Erythroblast (primary cell): ENCODE data around the gene ELOVL6.
"Not testable (repeated sequence)": the region's sequence is repeated elsewhere in the genome, so short reads cannot be mapped to it uniquely, and the experiment has no call there.

Experiments used
- DNase-seq, 2 experiments: peaks; one replicate each; lab custom pipeline; 2025; lab: John Stamatoyannopoulos, UW
- GATA1 ChIP-seq: IDR thresholded peaks from 2 replicates; pipeline ENCODE4 v1.6.1; 2011; ENCODE audit warnings: low read depth, mild to moderate bottlenecking, control low read depth, low read length, moderate library complexity
- POLR2A ChIP-seq: IDR thresholded peaks from 2 replicates; pipeline ENCODE4 v1.6.1; 2011; ENCODE audit warnings: mild to moderate bottlenecking, low read length

The ELOVL6 gene

DNA sequence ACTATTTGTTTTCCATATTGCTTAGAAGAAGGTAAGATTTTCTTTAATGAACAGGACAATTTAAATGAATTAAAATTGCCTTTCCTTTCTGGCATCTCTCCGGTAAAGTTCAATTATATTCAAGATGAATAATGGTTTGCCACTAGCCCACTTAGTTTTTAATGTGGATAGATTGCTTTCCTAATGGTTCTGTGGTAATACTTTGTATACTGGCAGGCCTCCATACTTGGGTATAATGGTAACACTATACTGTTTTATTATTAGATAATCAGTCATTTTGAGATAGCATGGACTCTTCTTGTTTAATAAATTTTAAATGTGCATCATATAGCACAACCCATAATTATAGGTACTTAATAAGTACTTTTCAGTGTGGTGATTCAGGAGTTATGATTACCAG is 89.5 kb downstream of the ELOVL6 start:
- DNase-seq = no peak
- TF ChIP-seq POLR2A (no peak), GATA1 (no peak)

DNA sequence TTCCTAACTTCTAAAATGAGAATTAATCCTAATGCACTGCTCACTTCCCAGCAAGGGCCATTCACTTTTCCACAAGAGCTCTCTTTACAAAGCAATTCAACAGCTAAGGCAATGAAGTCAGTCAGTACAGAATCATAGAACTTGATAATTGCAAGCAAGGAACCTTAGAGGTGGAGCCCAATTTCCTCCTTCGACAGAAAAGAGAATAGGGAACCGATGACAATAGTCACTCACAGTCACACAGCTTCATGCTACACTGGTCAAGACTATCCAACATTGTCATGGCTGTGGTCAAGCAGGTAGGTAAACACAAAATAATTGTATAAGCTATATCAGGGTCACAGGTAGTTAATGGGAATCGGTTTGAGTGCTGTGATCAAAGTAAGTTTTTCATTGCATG is 90.0 kb downstream of the ELOVL6 start:
- no peak for DNase-seq
- TF ChIP-seq GATA1 (no peak), POLR2A (no peak)

DNA sequence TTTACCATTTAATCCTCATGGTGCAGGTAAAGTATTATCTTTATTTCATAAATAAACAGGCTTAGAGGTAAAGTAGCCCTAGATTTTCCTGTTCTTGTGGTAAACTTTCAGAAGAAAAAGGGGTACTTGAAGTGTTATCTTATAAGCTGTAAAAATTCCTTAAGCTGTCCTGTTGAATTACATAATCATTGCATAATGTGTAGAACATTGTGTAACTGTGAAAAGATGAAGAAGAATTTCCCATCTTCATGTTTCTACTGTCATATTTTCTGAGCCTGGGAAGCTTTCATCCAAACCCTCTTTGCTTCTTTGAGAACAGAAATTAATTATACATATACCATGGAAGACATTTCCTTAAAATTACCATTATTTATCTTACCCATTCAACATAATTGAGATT is 90.5 kb downstream of the ELOVL6 start:
- TF ChIP-seq POLR2A = no peak
- TF ChIP-seq GATA1 = no peak
- DNase-seq = peak in 1 of 2 experiments; percentile 10

DNA sequence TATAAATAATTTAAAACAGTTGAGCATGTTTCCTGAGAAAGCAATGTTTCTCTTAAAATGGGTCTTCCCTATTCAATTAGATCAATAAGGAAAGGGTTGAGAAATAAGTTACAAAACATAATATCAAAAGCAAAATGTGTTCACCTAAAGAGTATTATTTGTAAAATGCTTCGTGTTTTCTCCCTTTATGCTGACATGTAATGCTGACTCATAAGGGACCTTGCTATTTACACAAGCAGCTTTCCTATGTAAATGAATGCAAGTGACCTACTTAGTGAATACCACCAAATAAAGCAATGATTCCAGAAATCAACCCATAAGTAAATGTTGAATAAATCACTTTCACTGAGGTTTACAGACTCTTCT is 91.5 kb downstream of the ELOVL6 start:
- TF ChIP-seq POLR2A (no peak), GATA1 (no peak)
- DNase-seq = peak; percentile 15 to 57

DNA sequence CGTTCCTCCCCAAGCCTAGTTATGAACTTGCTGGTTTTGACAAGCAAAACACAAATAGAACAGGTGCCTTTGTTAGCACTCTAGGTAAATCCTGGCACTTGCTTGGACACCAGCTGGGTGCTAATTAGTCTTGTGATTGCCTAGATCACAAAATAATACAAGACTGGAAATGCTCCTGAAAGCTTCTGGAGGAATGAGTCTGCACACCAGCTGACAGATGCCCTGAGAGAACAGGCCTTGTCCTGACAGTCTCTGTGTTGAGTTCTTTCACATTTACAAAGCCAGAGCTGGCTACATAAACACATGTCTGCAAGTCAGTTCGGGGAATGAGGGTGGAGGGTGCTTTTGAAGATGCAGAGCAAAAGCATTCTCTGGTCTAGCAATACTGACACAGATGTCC is 93.8 kb downstream of the ELOVL6 start:
- DNase-seq = no peak
- TF ChIP-seq POLR2A = no peak

DNA sequence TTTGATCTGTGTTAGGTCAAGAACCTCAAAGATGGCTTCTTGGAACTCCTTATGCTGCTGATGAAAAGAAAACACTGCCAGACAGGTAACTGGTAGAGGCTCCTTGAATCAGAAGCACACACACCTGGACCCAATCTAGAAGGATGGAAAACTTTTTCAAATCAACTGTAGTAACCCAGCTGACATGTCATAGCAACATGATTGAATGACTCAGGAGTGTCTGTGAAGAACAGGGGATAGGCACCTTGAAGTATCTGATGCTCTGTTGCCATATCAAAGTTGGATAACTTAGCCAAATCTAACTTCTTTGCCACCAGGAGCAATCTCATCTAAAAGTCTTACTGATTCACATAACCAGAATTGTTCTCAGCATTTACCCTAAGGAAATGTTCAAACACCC is 98.8 kb downstream of the ELOVL6 start:
- TF ChIP-seq POLR2A (no peak), GATA1 (no peak)
- no peak for DNase-seq

DNA sequence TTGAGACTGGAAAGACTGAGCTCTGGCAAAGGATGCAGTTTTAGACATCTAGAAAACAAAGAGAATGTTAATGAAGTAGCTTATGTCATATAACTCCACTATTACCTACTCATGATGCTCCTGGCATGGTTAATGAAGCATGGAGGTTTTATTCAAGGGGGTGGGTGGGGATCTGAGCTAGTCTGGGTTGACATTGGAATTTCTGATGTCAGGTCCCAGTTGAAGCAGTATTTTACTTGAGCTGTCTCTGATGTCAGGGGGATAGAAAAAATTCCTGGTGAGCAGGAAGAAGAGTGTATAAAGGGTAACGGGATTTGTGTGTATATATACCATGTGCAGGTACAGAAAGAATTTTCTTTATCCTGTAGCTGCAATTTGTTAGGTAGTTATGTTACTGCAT is 102.0 kb downstream of the ELOVL6 start:
- TF ChIP-seq GATA1 (no peak), POLR2A (no peak)
- DNase-seq = no peak

DNA sequence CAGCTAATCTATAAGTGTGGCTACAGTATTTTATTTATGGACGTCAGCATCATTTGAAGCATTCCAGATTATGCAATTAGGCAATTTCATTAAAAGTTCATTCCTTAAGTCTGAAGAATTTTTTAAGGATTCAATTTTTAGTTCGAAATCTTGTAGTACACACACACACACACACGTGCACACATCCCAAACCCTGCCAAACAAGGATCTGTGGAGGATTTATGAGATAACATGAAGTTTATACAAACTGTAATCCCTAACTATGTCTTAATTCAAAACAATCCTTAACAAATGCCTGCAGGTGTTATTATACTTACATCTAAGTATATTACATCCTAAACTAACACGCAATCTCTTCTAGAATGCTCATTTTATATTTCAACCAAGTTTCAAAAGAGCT is 105.8 kb downstream of the ELOVL6 start:
- TF ChIP-seq GATA1 (no peak), POLR2A (no peak)
- no peak for DNase-seq

DNA sequence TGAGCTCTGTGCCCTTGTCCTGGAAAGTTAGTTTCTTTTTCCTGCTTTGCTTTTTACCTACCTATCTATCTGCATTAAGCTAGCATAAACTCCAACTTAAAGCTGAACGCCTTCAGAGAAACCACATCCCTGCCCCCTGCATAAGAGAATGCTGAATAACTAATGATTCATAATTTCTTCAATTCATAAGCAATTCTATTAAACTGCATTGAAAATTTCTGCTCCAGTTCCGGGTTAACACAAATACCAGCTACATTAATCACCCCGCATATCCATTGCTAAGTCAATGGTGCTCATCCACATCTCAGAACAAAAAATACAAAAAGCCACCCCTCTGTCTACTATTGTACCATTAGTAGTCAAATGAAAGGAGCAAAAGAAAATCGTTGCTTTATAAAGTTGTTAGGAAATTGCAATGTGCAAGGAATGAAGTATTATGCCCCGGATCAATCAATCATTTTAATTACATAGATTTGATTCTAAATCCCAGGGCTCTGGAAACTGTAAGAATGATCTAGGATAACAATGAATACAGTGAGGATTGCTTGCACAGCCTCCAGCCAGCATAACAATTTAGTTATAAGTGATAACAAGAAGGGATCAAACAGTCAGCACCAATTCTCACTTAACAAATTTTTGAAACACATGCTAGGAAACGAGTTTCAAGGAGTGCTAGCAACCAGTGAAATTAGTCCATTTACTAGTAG is 106.8 kb downstream of the ELOVL6 start:
- DNase-seq = no peak
- no peak for TF ChIP-seq POLR2A
- no peak for TF ChIP-seq GATA1

DNA sequence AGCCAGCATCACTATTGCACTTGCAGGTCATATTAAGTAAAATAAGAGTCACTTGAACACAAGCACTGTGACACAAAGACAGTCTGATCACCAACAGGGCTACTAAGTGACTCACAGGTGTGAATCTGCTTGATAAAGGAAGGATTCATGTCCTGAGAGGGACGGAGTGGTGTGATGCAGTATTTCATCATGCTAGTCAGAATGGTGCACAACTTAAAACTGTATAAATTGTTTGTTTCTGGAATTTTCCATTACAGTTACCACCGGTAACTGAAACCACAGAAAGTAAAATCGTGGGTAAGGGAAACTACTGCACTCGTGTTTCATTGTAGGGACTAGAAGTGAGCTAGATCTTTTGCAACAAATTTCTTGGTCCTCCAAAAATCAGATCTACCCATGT is 109.7 kb downstream of the ELOVL6 start:
- TF ChIP-seq POLR2A = no peak
- TF ChIP-seq GATA1 = no peak
- DNase-seq = peak in 1 of 2 experiments; percentile 35

DNA sequence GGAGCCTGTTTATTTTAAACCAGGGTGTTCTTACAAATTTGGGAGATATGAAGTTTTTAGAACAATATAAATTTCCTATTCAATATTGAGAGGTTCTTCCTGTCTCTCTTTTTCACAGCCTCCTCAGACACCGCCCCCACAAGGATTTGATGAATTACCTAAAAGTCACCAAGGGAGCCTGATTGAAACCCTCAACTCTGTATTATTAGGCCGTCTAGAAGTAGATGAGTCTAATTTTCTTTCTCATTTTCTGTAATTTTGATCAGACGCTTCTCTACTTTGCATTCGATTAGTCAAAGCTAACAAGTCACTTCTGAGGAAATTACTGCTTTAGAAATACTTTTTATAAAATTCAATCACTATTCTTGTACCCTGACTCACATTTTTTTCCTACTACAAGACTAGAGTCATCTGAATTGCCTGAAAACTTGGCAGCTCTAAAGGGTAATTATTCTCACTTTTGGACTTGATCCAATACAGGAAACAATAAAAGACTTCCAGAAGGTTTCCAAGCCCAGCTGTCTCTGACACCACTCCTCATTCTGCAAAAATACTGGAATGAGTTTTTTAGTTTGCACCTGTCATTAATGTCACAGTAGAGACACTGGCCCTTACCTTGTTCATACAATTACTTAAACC is 111.2 kb downstream of the ELOVL6 start:
- TF ChIP-seq GATA1 (no peak), POLR2A (no peak)
- no peak for DNase-seq

DNA sequence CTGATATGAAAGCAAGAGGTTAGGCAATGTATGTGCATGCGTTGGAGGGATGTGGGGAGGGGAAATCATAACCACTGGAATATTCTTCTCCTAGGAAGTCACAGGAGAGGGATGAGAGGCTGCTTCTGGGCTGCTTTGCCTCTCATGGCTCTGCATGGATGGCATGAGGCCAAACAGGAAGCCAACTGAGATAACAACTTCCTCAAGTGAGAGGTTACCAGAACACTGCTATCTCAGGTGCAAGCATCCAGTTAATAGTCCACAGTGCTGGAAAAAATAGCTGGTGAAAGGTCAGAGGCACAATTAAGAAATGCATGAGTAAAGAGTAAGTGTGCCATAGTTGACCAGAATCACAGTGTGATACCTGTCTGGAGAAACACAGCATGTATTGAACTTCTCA is 113.3 kb downstream of the ELOVL6 start:
- TF ChIP-seq POLR2A (no peak), GATA1 (no peak)
- peak; percentile 31 to 56 for DNase-seq

DNA sequence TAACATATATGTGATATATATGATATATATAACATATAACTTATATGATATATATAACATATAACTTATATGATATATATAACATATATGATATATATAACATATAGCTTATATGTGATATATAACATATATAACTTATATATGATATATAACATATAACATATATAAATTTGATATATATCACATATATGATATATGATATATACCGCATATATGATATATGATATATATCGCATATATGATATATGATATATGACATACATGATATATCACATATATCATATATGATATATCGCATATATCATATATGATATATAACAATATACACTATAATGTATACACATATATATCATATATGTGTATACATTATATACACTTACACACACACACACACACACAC is 114.3 kb downstream of the ELOVL6 start:
- no peak for TF ChIP-seq POLR2A
- no peak for TF ChIP-seq GATA1
- DNase-seq = no peak

DNA sequence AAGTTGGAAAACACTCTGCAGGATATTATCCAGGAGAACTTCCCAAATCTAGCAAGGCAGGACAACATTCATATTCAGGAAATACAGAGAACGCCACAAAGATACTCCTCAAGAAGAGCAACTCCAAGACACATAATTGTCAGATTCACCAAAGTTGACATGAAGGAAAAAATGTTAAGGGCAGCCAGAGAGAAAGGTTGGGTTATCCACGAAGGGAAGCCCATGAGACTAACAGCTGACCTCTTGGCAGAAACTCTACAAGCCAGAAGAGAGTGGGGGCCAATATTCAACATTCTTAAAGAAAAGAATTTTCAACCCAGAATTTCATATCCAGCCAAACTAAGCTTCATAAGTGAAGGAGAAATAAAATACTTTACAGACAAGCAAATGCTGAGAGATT is 120.3 kb downstream of the ELOVL6 start:
- DNase-seq = not testable (repeated sequence)

DNA sequence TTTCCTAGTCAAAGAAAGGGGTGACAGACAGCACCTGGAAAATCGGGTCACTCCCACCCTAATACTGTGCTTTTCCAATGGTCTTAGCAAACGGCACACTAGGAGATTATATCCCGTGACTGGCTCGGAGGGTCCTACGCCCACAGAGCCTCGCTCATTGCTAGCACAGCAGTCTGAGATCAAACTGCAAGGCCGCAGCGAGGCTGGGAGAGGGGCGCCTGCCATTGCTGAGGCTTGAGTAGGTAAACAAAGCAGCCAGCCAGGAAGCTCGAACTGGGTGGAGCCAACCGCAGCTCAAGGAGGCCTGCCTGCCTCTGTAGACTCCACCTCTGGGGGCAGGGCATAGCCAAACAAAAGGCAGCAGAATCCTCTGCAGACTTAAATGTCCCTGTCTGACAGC is 121.6 kb downstream of the ELOVL6 start:
- DNase-seq = not testable (repeated sequence)
